ENCODE data around the gene ZNF644.
A peak's percentile ranks its signal among the peaks of the same experiment; 100 is the strongest.

The ZNF644 gene

DNA sequence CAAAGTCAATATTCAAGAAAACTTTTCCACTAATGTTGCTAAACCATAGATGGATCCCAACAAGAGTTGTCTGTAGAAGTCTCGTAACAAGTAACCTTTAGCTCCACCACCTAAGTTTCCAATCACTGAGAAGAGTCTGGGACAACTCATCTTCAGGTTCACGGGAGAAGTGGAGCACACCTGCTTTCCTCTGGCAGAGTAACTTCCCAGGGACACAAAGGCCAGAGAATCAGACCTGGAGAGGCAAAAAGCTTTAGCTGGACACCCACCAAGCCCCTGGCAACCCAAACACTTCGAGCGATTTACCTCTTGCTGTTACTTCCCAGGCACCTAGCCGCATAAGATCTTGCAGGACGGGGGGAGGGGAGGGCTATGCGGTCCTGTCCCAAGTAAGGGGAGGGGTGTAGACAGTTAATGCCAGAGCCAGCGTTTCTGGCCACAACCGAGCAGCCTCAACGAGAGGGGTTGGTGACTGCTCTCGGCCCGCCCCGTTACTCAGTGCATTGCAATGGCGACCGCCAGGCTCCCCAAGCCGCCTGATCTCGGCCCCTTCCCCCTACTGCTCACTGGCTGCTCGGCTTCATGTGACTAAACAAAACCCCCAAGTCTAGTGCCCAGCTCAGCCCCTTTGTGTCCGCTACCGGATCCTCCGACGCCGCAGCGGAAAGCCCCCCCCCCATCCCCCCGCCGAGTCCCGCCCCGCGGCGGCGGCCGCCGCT lies 709 bp downstream of the ZNF644 start:
- DNase-seq, result peak; percentile 76 to 78

DNA sequence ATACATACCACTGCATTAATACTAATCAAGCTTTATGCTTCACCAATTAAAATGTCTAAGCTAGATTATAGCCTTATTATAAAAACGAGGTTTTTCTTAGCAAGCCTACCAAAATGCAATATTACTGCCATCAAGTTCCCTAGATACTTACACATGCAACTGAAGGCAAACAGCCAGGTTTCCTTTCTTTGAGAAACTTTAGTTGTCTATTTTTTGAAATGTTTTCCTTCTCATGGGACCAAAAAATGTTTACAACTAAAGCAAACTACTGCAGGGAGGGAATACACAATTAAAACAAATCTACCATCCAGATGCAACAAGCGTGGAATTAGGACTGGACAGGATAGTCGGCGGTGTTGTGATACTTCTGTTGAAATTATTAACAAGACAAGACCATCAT lies 1.3 kb downstream of the ZNF644 start:
- no peak for DNase-seq

DNA sequence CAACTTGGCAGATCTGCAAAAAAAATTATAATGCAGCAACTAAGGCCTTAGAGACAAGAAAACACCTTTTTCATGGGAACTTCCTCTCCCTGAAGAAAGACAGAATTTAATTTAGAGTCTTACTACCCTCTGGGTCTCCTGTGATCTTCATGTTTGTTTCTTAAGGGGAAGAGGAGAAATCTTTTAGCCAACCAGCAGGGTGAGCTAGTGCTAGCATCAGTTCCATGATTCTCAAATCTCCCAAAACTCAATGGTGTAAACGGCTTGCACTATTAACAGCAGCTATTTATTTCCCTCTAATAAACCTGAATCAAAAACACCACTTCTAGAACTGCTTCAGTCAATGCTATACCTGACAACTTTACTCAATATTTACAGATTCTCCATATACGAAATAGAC lies 3.8 kb downstream of the ZNF644 start:
- no peak for DNase-seq

DNA sequence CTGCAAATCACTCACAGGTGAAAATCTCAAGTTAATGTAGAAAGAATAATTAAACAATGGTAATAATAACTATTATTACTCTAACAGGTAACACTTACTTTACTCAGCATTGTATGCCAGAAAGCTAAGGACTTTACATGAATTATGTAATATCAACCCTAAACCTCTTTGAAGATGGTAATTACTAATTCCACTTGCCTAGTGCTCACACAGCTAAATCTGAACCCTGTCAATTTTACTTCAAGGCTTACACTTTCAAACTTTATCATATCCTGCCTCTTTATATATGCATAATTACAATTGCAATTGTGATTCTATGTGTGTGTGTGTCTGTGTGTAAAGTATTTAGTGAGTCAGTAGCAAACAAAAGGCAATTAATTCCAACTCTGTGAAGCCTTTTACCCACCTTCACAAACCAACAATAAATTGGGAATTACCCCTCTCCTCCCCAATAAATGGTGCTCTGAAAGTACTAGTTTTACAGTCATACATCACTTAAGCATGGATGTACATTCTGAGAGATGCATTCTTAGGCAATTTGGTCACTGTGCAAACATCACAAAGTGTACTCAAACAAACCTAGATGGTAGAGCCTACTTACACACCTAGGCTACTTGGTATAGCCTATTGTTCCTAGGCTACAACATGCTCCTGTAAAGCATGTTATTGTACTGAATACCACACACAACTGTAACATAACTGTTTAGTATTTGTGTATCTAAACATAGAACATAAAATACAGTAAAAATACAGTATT lies 5.9 kb downstream of the ZNF644 start:
- DNase-seq, result no peak

DNA sequence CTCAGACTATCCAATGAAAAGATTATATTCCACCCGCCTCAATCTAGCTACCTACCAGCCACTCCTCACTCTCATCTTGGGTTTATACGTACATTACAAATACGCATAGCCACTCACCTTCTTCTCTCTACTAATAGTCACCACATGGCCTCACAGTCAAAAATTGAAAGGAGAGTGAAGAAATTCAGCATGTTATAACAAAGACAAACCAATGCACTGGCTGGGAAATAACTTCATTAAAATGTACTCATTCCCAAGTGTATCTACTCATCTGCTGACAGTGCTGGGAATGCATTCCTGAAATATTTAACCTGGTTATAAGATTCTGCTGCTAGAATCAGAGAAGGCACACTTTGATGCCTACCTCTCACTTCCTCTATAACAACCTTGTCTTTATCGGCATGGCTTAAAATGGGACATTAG lies 6.5 kb downstream of the ZNF644 start:
- no peak for DNase-seq

DNA sequence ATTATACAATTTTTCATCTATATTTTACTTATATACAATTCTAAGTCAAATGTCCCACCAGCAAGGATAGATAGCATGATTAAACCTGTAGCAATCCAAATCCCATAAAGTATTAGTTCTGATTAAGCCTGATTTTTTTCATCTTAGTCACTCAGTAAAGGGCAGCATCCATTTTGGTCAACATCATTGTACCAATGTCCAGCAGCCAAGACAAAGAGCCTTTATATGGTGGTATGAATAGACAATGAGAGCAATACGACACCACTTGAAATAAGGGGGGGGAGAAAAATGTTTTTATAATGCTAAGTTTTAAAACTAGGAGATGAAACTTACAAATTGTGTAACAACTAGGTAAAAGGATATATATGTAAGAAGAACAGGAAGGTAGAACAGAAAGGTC lies 7.4 kb downstream of the ZNF644 start:
- no peak for DNase-seq

DNA sequence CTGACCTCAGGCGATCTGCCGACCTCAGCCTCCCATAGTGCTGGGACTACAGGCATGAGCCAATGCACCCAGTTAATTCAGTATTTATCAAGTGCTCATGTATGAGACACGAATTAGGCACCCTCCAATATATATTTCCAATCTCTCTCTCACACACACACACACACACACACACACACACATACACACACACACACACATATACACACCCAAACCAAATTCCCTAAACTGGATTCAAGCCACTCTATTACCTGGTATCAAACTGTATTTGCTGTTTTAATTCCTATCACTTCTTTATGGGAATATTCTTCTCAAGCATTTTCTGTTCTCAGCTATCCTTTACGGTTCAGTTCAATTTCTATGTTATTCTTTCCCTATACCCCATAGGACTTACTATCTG lies 8.5 kb downstream of the ZNF644 start:
- no peak for DNase-seq

DNA sequence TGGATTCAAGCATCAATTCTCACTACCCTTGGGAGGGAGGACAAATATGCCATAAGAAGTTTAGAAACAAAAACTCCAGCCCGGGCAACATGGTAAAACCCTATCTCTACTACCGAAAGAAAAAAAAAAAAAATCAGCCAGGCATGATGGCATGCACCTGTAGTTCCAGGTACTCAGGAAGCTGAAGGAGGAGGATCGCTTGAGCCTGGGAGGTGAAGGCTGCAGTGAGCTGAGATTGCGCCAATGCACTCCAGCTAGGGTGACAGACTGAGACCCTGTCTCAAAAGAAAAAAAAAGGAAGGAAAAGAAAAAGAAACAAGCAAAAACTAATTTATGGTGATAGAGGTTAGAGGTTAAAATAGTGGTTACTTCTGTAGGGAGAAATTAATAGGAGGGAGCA lies 9.6 kb downstream of the ZNF644 start:
- DNase-seq, result no peak

DNA sequence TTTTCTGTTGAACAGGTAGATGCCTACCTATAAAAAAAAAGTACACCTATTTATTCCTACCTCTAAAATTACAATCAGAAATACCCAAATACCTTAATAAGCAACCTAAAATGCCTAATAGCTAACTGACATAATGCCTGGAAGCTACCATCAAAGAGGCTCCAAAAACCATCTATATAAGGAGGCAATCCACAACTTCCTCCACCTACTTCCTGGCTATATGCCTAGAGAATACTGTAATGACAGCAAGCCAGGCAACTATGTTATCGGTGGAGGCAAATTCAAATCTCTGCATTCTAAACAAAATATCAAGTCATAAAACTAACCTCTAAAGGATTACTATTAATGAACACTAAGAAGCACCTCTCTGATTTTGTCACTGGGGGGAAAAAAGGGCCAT lies 10.1 kb downstream of the ZNF644 start:
- no peak for DNase-seq

DNA sequence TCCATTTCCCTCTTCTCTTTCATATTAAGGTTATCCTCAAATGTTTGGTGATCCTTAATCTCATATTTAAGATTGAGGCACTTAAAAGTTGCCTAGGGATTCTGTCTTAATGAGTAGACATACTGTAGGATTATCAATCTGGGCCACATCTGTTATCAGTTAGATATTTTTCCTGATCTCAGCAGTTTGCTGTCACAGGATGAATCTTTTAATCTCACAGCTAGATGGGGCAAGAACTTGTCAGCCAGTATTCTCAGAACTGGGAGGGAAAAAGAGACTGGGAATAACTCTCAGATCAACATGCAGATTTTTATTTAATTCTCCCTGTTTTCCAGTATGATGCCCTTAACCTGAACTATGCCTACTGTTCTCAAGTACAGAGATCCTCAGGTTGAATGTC lies 14.0 kb downstream of the ZNF644 start:
- no peak for DNase-seq

DNA sequence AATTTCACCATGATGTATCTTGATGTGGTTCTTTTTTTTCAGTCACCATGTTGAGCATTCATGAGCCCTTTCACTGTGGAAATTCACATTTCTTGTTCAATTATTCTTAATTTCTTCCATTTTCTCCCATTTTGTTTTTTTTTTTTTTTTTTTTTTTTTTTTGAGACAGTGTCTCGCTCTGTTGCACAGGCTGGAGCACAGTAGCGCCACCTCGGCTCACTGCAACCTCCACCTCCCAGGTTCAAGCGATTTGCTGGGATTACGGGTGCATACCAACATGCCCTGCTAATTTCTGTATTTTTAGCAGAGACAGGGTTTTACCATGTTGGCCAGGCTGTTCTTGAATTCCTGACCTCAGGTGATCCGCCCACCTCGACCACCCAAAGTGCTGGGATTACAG lies 14.7 kb downstream of the ZNF644 start:
- DNase-seq, result no peak

DNA sequence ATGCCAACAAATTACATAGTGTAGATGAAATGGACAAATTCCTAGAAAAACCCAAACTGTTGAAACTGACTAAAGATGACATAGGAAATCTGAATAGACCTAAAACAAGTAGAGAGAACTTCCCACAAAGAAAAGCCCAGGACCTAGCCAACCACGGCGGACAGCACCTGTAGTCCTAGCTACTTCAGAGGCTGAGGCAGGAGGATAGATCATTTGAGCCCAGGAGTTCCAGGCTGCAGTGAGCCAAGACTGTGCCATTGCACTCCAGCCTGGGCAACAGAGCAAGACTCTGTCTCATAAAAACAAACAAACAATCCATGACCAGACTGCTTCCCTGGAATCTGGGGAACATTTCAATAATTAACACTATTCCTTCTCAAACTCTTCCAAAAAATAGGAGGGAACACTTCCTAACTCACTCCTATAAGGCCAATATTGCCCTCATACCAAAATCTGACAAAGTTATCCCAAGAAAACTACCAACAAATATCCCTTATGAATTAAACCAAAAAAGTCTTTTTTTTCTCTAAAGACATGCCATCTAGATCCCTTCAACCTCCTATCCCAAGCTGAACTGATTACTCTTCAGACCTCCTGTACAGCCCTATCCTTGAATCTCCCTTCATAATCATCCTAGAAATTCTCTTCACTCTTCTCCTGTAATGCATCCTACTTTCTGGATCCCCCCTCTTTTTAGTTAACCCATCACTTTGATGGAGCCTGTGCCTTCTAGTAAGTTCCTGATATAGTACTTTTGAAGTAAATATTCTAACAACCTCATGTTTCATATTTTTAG lies 15.5 kb downstream of the ZNF644 start:
- no peak for DNase-seq

DNA sequence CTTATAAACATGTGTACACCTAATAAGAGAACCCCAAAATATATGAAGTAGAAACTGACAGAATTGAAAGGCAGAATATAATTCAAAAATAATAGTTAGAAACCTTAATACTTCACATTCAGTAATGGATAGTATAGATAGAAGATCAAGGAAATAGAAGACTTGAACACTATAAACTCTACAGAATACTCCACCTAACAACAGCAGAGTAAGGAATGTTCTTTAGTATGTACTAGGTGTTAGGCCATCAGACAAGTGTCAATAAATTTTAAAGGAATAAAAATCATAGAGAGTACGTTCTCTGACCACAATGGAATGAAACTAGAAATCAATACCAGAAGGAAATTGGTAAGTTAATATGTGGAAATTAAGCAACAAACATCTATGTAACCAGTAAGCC lies 16.6 kb downstream of the ZNF644 start:
- DNase-seq, result no peak

DNA sequence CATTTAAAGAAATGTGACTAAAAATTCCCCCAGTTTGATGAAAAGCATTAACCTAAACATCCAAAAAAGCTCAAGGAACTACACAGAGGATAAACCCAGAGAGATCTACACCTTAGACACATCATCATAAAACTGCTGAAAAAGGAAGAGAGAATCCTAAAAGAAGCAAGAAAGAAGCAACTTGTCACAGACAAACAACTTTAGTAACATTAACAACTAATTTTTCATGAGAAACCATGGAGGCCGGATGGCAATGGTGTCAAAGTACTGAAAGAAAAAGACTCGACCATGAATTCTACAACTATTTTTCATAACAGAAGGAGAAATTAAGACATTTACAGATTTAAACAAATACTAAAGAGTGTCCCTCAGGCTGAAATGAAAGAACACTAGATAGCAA lies 17.7 kb downstream of the ZNF644 start:
- no peak for DNase-seq

DNA sequence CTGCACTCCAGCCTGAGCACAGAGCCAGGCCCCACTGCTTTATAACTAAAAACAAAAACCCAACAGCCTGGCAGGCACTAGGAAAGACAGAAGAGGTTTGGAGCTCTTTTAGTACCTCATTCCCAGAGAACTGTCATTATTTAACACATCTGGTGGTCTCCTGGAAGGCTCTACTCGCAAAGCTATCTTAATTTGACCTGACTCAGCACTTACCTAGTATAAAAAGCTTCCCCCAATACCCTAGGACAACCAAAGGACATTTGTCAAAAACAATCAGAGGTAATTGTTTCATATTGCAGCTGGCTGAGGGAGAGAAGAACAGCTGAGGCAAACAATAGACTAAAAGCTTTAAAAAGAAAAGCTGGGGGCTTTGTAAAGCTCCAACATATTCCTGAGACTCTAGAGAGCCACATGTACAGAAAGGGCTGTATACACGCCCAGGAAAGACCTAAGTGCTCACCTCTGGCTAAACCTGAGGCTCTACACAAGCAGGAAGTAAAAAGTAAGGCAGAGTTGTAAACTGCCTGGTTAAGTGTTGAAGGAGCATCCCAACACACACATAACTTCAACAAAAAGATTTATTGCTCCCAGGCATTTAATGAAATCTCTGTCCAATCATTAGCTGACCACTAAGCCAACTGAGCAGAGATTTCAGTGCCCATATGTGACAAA lies 25.0 kb downstream of the ZNF644 start:
- no peak for DNase-seq

DNA sequence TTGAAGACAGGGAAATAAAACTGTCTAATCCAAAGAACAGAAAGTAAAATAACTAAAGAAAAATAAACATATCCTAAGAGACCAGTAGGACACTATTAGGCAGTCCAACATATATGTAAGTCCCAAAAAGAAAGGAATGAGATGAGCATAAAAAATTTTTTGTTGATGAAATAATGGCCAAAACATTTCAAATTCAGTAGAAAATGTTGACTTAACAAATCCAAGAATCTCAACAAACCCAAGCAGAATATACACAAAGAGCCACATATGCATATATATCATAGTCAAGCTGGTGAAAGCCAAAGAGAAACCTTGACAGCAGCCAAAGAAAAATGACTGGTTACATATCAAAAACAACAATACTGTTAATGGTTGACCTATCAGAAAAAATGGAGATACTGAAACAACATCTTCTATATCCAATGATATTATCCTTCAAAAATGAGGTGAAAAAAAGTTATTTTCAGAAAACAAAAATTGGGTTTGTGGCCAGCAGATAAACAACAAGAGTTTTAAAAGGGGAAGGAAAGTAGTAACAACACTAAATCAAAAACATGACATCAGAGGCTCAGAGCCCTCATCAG lies 26.4 kb downstream of the ZNF644 start:
- DNase-seq, result no peak

DNA sequence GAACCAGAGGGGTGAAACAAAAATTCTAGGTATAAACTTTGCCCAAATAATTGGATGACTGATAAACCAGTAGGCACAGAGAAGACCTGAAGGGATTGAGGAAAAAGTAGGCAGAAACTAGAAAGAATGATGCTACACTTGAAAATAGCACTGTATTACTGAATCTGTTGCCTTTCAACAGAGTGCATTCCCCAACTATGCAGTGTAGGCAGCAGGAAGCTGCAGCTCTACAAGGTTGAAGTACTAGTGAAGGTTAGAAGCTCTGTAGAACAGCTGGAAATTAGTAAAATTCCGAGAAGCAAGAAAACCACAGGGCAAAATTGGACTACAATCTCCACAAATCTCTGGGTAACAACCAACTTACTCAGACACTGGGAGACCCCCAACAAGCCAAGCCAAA lies 27.4 kb downstream of the ZNF644 start:
- no peak for DNase-seq

DNA sequence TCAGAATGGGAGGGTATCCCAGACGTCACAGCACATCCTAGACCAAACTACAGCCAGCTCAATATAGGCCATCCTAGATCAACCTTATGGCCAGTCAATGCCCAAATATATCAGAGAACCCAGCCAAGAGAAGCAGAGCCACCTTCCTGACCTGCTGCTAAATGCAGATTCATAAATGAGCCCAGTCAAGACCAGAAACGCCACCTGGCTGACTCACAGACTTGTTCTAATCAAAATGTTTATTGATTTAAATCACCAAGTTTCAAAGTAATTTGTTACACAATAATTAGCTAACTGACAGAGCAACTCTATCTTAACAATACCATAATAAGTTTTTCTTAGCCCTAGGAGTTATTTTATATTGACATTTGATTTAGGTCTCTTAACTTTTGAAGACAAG lies 28.6 kb downstream of the ZNF644 start:
- no peak for DNase-seq

DNA sequence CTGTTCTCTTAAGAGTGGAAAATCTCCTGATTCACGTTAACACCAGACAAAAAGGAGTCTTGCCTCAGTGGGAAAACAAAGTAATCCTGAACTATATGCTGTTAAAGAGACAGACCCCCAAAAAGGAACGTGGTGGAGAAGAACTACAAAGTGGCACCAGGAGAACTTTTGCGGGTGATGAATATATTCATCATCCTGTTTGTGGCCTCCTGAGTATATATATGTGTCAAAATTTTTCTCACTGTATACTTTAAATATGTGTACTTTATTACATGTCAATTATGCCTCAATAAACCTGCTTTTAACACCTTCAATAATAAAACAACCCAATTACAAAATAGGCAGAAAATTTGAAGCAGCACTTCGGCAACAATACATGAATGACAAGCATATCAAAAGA lies 31.1 kb downstream of the ZNF644 start:
- no peak for DNase-seq

DNA sequence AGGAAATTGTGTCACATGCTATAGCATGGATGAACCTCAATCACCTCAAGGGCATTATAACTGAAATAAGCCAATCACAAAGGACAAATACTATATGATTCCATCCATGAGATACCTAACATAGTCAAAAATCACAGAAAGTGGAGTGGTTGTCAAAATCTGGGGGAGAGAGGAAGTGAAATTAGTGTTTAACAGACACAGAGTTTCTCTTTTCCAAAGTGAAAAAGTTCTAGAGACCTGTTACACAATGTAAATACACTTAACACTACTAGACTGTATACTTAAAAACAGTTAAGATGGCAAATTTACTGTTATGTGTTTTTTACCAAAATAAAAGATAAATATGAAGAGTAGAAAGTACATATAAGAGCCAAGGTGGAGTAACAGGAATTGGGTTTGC lies 31.8 kb downstream of the ZNF644 start:
- DNase-seq, result no peak

DNA sequence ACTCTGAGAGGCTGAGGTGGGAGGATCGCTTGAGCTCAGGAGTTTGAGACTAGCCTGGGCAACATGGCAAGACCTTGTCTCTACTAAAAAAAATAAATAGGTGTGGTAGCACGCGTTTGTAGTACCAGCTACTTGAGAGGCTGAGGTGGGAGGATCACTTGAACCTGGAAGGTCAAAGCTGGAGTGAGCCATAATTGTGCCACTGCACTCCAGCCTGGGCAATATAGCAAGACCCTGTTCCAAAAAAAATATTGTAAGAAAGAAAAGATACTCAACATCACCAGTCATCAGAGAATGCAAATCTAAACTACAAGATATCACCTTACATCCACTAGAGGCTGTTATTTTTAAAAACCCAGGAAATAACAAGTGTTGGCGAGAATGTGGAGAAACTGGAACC lies 32.5 kb downstream of the ZNF644 start:
- no peak for DNase-seq

DNA sequence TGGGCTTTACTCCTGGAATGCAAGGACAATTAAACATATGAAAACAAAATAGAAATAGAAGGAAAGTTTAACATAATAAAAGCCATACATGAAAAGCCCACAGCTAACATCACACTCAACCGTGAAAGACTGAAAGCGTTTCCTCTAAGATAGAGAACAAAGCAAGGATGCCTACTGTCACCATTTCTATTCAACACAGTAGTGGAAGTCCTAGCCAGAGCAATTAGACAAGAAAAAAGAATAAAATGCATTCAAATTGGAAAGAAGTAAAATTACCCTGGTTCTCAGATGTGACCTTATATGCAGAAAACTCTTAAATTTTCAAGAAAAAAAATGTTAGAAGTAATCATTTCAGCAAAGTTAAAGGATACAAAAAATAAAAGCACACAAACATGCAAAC lies 34.0 kb downstream of the ZNF644 start:
- DNase-seq, result no peak

DNA sequence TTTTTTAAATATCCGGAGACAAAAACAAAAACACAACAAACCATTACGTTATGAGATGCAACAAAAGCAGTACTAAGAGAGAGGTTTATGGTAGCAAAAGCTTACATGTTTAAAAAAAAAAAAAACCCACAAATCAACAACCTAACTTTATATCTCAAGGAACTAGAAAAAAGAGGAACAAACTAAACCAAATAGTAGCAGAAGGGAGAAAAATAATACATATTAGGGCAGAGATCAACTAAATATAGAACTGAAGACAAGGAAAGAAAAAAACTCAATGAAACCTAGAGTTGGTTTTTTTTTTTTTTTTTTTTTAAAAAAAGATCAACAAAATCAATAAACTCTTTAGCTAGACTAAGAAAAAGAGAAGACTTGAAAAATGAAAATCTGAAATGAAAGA lies 34.9 kb downstream of the ZNF644 start:
- DNase-seq, result peak in 1 of 2 donors; percentile 55
